Trophoblast cell (in vitro differentiated cells and primary cell): ENCODE measurements around the gene RIOK1.

ENCODE experiments used
- DNase-seq, 2 donors: peaks; one replicate each; pipeline ENCODE4 v3.0.0-alpha.2; 2016
- H2AFZ ChIP-seq: 2 replicates; pipeline ENCODE4 v1.6.1; 2013; ENCODE audit warnings: low read length, moderate library complexity, mild to moderate bottlenecking; ENCODE audit not compliant: insufficient read depth, poor library complexity
- H2AK5ac ChIP-seq: 2 replicates; pipeline ENCODE4 v1.6.1; 2013; ENCODE audit warnings: mild to moderate bottlenecking, low read length
- H2BK120ac ChIP-seq: 2 replicates; pipeline ENCODE4 v1.6.1; 2013; ENCODE audit warnings: low read length, mild to moderate bottlenecking, moderate library complexity; ENCODE audit not compliant: insufficient read depth, poor library complexity
- H2BK12ac ChIP-seq: 2 replicates; pipeline ENCODE4 v1.6.1; 2013; ENCODE audit warnings: mild to moderate bottlenecking, low read length, moderate library complexity
- H2BK5ac ChIP-seq: 2 replicates; pipeline ENCODE4 v1.6.1; 2013; ENCODE audit warnings: low read length, low read depth, moderate library complexity, mild to moderate bottlenecking; ENCODE audit not compliant: poor library complexity
- H3K14ac ChIP-seq: 2 replicates; pipeline ENCODE4 v1.6.1; 2013; ENCODE audit warnings: mild to moderate bottlenecking, low read length
- H3K18ac ChIP-seq: 2 replicates; pipeline ENCODE4 v1.6.1; 2013; ENCODE audit warnings: mild to moderate bottlenecking, low read length
- H3K23ac ChIP-seq: 2 replicates; pipeline ENCODE4 v1.6.1; 2013; ENCODE audit warnings: low read length
- H3K27ac ChIP-seq: 2 replicates; pipeline ENCODE4 v1.5.1; 2013; ENCODE audit warnings: low read depth, mild to moderate bottlenecking, inconsistent platforms, low read length, moderate library complexity
- H3K27me3 ChIP-seq: 2 replicates; pipeline ENCODE4 v1.6.1; 2013; ENCODE audit warnings: inconsistent platforms, mild to moderate bottlenecking, low read length, moderate library complexity; ENCODE audit not compliant: insufficient read depth
- H3K36me3 ChIP-seq, 2 experiments: 1 replicate in 1 of 2; 2 replicates in 1 of 2; pipeline ENCODE4 v1.6.1; 2013; ENCODE audit warnings: low read length in 2 of 2, mild to moderate bottlenecking in 2 of 2, moderate library complexity in 1 of 2; ENCODE audit not compliant: insufficient read depth in 2 of 2, control insufficient read depth in 1 of 2
- H3K4ac ChIP-seq: 2 replicates; pipeline ENCODE4 v1.6.1; 2013; ENCODE audit warnings: low read depth, mild to moderate bottlenecking, low read length, moderate library complexity
- H3K4me1 ChIP-seq, 2 experiments: 1 replicate in 1 of 2; 2 replicates in 1 of 2; pipeline ENCODE4 v1.6.1; 2013; ENCODE audit warnings: low read length in 2 of 2, mild to moderate bottlenecking in 2 of 2, moderate library complexity in 1 of 2; ENCODE audit not compliant: insufficient read depth in 2 of 2, control insufficient read depth in 1 of 2
- H3K4me2 ChIP-seq: 2 replicates; pipeline ENCODE4 v1.6.1; 2013; ENCODE audit warnings: inconsistent platforms, mild to moderate bottlenecking, low read length, moderate library complexity
- H3K4me3 ChIP-seq: 2 replicates; pipeline ENCODE4 v1.5.1; 2013; ENCODE audit warnings: mild to moderate bottlenecking, low read depth, low read length, inconsistent platforms
- H3K79me1 ChIP-seq: one replicate; pipeline ENCODE4 v1.6.1; 2013; ENCODE audit warnings: low read length
- H3K79me2 ChIP-seq: 2 replicates; pipeline ENCODE4 v1.6.1; 2013; ENCODE audit warnings: low read length, mild to moderate bottlenecking; ENCODE audit not compliant: control insufficient read depth, insufficient read depth, poor library complexity
- H3K9ac ChIP-seq: 2 replicates; pipeline ENCODE4 v1.6.1; 2013; ENCODE audit warnings: mild to moderate bottlenecking, low read length
- H3K9me3 ChIP-seq: 2 replicates; pipeline ENCODE4 v1.6.1; 2013; ENCODE audit warnings: low read depth, mild to moderate bottlenecking, control low read depth, inconsistent platforms, low read length; ENCODE audit not compliant: insufficient read depth
- H4K12ac ChIP-seq: 2 replicates; pipeline ENCODE4 v1.6.1; 2013; ENCODE audit warnings: low read depth, mild to moderate bottlenecking, low read length, moderate library complexity
- H4K8ac ChIP-seq: 2 replicates; pipeline ENCODE4 v1.6.1; 2013; ENCODE audit warnings: low read depth, mild to moderate bottlenecking, low read length, moderate library complexity
- H4K91ac ChIP-seq: one replicate; pipeline ENCODE4 v1.6.1; 2013; ENCODE audit warnings: low read depth, mild to moderate bottlenecking, low read length, moderate library complexity
- WGBS: extraction: QIAGEN DNeasy Blood & Tissue Kit; methylation state at CpG from one replicate; pipeline ENCODE4 v1.1.7; 2013; ENCODE audit warnings: missing lambda C conversion rate; ENCODE audit not compliant: insufficient read length, insufficient coverage; ENCODE audit errors: extremely low coverage; 5-methylcytosine and 5-hydroxymethylcytosine counted together

The RIOK1 gene

DNA sequence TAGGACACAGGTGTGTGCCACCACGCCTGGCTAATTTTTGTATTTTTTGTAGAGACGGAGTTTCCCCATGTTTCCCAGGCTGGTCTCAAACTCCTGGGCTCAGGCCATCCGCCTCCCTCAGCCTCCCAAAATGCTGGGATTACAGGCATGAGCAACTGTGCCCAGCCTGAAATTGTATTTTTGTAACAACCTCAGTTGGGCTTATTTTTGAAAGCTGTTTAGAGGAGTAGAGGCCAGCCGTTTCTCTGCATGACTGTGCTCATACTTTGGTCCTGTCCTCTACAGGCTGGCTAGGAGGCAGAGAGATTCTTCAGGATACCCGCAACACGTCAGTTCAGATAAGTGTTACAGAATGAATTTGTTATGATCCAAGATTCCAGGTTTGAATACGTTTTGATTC, 22.2 kb upstream of the RIOK1 start:
- WGBS: no CpG with 5 or more reads among the region's 7 CpGs
- Histone ChIP-seq H3K14ac (no peak overlapping the region), H2AK5ac (no peak overlapping the region), H2BK12ac (no peak overlapping the region), H3K27ac (no peak overlapping the region), H4K91ac (no peak overlapping the region), H3K9me3 (peaks cover under 1% of the 10 kb centered on the region), H3K4me2 (no peak overlapping the region), H3K23ac (no peak overlapping the region), H3K79me1 (no peaks in the 10 kb centered on the region), H2AFZ (no peak overlapping the region), H4K8ac (no peak overlapping the region), H3K4me3 (no peak overlapping the region), H3K79me2 (no peaks in the 10 kb centered on the region), H3K9ac (no peak overlapping the region), H3K27me3 (no peaks in the 10 kb centered on the region), H3K36me3 (no peaks in the 10 kb centered on the region), H2BK120ac (no peak overlapping the region), H3K4ac (no peak overlapping the region), H4K12ac (no peak overlapping the region), H3K18ac (no peak overlapping the region), H3K4me1 (no peaks in the 10 kb centered on the region), H2BK5ac (no peak overlapping the region)
- no peak for DNase-seq

DNA sequence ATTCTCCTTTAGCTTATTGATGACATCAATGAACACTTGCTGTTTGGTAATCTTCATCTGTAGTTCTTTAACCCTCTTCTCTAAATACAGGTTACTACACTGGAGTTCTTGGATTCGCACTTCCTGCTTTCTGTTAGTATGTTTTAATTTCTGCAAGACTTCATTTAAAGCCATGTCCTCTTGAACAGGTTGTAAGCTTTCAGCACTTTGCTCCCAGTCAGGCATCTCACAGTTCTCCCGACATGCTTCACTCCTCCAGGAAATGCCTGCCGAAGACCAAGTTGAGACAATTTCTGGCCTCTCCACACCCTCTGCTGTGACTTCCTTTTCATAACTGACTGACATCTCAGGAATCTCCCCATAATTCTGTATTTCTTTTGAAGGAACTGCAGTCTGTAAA, 15.9 kb upstream of the RIOK1 start:
- Histone ChIP-seq H3K23ac (no peak overlapping the region), H4K91ac (no peak overlapping the region), H4K12ac (no peak overlapping the region), H2AFZ (no peak overlapping the region), H2BK5ac (no peak overlapping the region), H3K79me2 (no peaks in the 10 kb centered on the region), H3K79me1 (no peaks in the 10 kb centered on the region), H3K14ac (no peak overlapping the region), H3K9ac (no peak overlapping the region), H3K4me3 (no peak overlapping the region), H2BK120ac (no peak overlapping the region), H3K4me2 (no peak overlapping the region), H3K27me3 (no peaks in the 10 kb centered on the region), H2AK5ac (no peak overlapping the region), H3K36me3 (no peaks in the 10 kb centered on the region), H3K9me3 (no peaks in the 10 kb centered on the region), H3K4ac (no peak overlapping the region), H3K27ac (no peak overlapping the region), H3K18ac (no peak overlapping the region), H4K8ac (no peak overlapping the region), H2BK12ac (no peak overlapping the region), H3K4me1 (peaks cover 0 to 2% of the 10 kb centered on the region in 2 experiments)
- DNase-seq: no peak
- no CpG with 5 or more reads among the region's 3 CpGs for WGBS

DNA sequence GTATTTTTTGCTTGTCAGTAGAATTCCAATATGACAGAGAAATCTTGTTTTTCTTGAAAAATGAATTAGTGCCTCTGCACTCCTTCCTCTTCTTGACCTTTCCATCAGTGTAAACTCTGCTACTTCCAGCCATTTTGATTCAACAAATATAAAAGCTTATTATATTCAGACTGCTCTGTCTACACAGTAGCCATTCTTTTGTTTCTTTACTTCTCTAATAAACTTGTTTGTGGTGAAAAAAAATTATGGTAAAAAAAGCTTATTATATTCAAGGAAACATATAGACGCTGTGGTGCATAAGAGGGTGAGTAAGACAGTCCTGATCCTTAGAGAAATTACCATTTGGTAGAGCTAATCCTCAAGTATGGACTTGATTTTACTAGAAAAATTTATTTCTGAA, 11.6 kb upstream of the RIOK1 start:
- H3K23ac ChIP-seq: no peak overlapping the region
- no peak overlapping the region for H3K4me3 ChIP-seq
- H2AK5ac ChIP-seq: no peak overlapping the region
- H3K27me3 ChIP-seq: no peaks in the 10 kb centered on the region
- no peaks in the 10 kb centered on the region for H3K79me1 ChIP-seq
- no CpG with 5 or more reads among the region's 1 CpG for WGBS
- no peak overlapping the region for H2BK120ac ChIP-seq
- H3K18ac ChIP-seq: no peak overlapping the region
- H3K36me3 ChIP-seq: no peaks in the 10 kb centered on the region
- H3K9ac ChIP-seq: no peak overlapping the region
- no peak overlapping the region for H3K4ac ChIP-seq
- H3K14ac ChIP-seq: no peak overlapping the region
- H2AFZ ChIP-seq: no peak overlapping the region
- no peak for DNase-seq
- H4K8ac ChIP-seq: no peak overlapping the region
- H2BK5ac ChIP-seq: no peak overlapping the region
- no peak overlapping the region for H4K91ac ChIP-seq
- no peak overlapping the region for H3K27ac ChIP-seq
- no peak overlapping the region for H3K4me2 ChIP-seq
- H3K79me2 ChIP-seq: no peaks in the 10 kb centered on the region
- H3K4me1 ChIP-seq: peaks cover 0 to 2% of the 10 kb centered on the region in 2 experiments
- no peak overlapping the region for H2BK12ac ChIP-seq
- no peaks in the 10 kb centered on the region for H3K9me3 ChIP-seq
- H4K12ac ChIP-seq: no peak overlapping the region

DNA sequence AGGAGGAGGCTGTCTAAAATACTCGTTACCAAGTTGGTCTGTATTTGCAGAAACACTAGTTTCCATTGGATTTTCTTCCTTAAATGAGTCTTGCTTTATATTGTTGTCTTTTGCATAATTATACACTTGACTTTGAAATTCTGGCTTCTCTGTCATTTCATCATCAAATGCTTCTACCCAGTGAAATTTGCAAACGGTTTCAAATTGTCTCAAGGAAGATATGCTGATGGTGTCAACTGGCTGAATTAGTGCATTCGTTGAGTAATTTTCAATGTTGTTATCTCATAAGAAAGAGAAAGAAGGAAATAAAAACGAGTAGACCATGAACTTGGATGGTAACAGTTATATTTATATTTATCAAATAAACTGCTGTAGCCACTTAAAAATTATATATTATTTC, 10.9 kb upstream of the RIOK1 start:
- Histone ChIP-seq H3K27ac (no peak overlapping the region), H2AK5ac (no peak overlapping the region), H2AFZ (no peak overlapping the region), H3K4me2 (no peak overlapping the region), H3K18ac (no peak overlapping the region), H3K36me3 (no peaks in the 10 kb centered on the region), H3K23ac (no peak overlapping the region), H4K12ac (no peak overlapping the region), H3K14ac (no peak overlapping the region), H2BK120ac (no peak overlapping the region), H2BK5ac (no peak overlapping the region), H4K8ac (no peak overlapping the region), H3K79me2 (no peaks in the 10 kb centered on the region), H2BK12ac (no peak overlapping the region), H3K4me3 (no peak overlapping the region), H3K9ac (no peak overlapping the region), H3K9me3 (no peaks in the 10 kb centered on the region), H3K4ac (no peak overlapping the region), H3K4me1 (peaks cover 0 to 2% of the 10 kb centered on the region in 2 experiments), H4K91ac (no peak overlapping the region), H3K79me1 (no peaks in the 10 kb centered on the region), H3K27me3 (no peaks in the 10 kb centered on the region)
- no CpG with 5 or more reads among the region's 4 CpGs for WGBS
- no peak for DNase-seq
